GM18517 (cell line): ENCODE measurements around the gene GNPDA1.
A peak's percentile ranks its signal among the peaks of the same experiment; 100 is the strongest.

Experiments used
- ATAC-seq: cut with Tn5 transposase; IDR thresholded peaks from one replicate; pipeline ENCODE4 v1.9.1; 2021; ENCODE audit warnings: mild to moderate bottlenecking, moderate library complexity; ENCODE audit not compliant: unreplicated experiment

GNPDA1 gene

GRCh38 chr5:141958546-141959172, 54.2 kb downstream of the GNPDA1 start:
- ATAC-seq, result no peak

DNA sequence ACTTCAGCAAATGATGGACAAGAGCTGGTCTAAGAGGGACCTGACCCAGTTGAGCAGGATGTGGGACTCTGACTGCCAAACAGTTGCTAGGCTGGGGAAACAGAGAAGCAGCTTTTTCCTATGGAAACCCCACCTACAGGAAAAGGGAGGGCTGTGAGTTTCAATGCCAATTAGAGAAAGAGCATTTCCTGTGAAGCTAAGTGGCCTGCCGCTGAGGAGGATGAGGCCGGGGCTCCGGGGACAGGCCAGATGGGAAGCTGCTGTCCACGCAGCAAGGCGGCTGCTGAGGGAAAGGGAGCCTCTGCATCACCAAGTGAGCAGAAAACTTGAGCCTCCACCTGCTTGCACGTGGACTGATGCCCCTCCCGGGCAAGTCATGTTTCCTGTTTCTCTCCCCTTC, 54.7 kb downstream of the GNPDA1 start, which contains the start of gene PCDH12:
TSS of gene PCDH12 (minus strand) at position 90 of the 400 bp plus-strand sequence. CDS start 351 bp downstream, outside the sequence.
- no peak for ATAC-seq

DNA sequence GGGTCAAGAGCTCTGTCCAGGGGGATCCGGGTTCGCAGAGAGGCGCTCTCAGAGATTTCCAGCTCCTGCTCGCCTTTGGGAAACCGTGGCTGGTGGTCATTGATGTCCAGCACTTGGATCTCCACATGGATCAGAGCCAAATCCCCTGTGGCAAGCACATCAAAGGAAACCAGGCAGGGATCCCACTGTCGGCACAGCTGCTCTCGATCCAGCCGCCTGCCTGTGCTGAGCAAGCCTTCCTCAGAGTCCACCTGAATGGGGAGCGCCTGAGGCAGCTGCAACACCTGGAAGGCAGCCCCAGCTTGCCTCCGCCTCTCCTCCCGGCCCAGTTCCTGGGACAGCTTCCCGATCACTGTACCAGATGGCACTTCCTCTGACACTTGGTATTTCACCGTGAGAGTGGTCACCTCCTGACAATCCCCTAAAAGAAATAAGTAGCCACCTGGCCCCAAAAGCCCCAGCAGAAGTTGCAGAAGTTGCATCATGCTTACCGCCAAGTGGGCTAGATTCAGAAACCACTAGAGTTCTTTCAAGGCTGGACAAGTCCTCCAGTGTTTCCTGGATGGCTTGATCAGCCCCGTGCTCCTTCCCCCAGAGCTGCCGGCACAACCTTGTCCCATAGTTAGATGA, 55.3 kb downstream of the GNPDA1 start:
- ATAC-seq, result no peak

- no peak for ATAC-seq
Observed at GRCh38 chr5:141954194-141954593, 58.6 kb downstream of the GNPDA1 start.

DNA sequence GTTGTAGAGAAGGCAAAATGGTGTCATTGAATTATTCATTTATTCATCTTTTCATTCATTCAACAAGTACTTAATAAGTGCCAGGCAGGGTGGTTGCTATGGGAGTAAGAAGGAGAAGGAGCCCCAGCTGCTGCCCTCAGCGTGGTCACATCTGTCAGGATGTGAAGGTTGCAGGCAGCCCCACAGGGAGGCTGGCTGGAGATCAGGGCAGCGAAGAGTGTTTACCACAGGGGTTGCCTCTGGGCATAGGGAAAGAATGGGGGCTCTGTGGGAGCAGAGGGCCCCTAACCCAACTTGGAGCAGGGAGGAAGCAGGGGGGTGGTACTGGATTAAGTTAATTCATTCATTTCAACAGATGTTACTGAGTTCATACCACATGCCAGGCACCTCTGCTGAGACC, 60.8 kb downstream of the GNPDA1 start:
- ATAC-seq, result no peak

DNA sequence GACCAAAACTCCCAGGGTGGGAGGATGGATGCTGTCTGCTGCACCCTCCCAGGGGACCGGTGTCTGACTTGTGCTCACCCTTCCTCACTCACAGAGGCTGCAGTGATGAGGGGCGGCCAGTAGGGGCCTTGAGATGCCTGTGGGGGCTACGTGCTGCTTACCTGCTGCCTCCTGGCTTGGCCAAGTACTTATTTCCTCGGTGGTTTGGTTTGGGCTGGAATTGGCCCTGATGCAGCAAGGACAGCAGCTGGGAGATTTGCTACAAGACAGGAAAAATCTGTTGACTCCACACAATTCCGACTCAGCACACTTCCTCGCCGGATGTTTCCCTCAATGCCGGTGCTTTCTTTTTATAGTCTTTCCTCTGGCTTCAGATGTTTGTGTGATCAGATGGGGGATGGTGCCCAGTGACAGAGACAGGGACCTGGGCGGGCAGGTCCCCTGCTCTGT, 61.5 kb downstream of the GNPDA1 start:
- peak; percentile 79 for ATAC-seq
